RWPE2 (cell line): ENCODE data around the gene RNF103.

Source experiments
- ATAC-seq: fragments of 200-7000 bp; cut with Tn5 transposase; 3 replicates; pipeline ENCODE4 v1.9.1; 2021; ENCODE audit warnings: low read depth
- DNase-seq: peaks from one replicate; pipeline ENCODE4 v3.0.0-alpha.2; 2020; ENCODE audit warnings: low spot score
- H3K27ac ChIP-seq: fragments of 450-650 bp; 2 replicates; pipeline ENCODE4 v1.5.1; 2017; ENCODE audit warnings: mild to moderate bottlenecking; ENCODE audit not compliant: poor library complexity, severe bottlenecking
- H3K27me3 ChIP-seq: fragments of 250-450 bp; sonication (Bioruptor Pico); 2 replicates; pipeline ENCODE4 v1.5.1; 2021; ENCODE audit warnings: mild to moderate bottlenecking, moderate library complexity; ENCODE audit not compliant: insufficient read depth, poor library complexity, severe bottlenecking
- H3K36me3 ChIP-seq: fragments of 250-450 bp; sonication (Bioruptor Pico); 2 replicates; pipeline ENCODE4 v1.5.1; 2020; ENCODE audit warnings: low read depth, mild to moderate bottlenecking, moderate library complexity
- H3K4me1 ChIP-seq: fragments of 250-450 bp; sonication (Bioruptor Pico); 2 replicates; pipeline ENCODE4 v1.5.1; 2021; ENCODE audit warnings: mild to moderate bottlenecking, moderate library complexity; ENCODE audit not compliant: insufficient read depth, poor library complexity, severe bottlenecking
- H3K4me3 ChIP-seq: fragments of 250-450 bp; sonication (Bioruptor Pico); 2 replicates; pipeline ENCODE4 v1.5.1; 2021; ENCODE audit warnings: mild to moderate bottlenecking, moderate library complexity; ENCODE audit not compliant: severe bottlenecking
- H3K9me3 ChIP-seq: fragments of 250-450 bp; sonication (Bioruptor Pico); 2 replicates; pipeline ENCODE4 v1.5.1; 2021; ENCODE audit warnings: mild to moderate bottlenecking, moderate library complexity; ENCODE audit not compliant: severe bottlenecking
- TF ChIP-seq, protein P1 (sequence below): fragments of 450-650 bp; IDR thresholded peaks from one replicate; pipeline ENCODE4 v1.5.1; 2017; ENCODE audit warnings: mild to moderate bottlenecking, moderate library complexity; ENCODE audit not compliant: poor library complexity, severe bottlenecking

RNF103 gene

DNA sequence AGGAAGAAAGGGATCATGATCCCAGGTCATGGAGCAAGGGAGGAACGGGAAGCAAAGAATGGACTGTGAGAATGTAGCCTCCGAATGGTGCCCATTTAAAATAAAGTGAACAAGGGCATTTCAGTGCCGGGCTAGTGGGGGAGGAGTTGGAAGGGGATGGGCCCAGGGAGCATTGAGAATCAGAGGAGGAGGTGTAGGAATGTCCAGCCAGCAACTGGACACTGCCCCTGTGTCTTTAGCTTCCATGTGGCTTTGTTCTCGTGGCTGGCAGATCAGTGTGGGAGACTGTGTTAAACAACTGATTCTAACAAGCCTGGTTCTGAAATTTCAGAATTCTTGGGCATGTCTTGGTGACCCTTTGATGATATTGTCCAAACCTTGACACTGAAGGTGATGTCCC, 1.4 kb upstream of the RNF103 start:
- H3K9me3 ChIP-seq = no peaks in the 10 kb centered on the region
- no peak overlapping the region for H3K4me3 ChIP-seq
- no peak overlapping the region for H3K27ac ChIP-seq
- DNase-seq (no peak), ATAC-seq (no peak)
- H3K36me3 ChIP-seq = peaks cover under 1% of the 10 kb centered on the region; the same call in 1 of the 2 replicates
- H3K4me1 ChIP-seq = peaks cover 5% of the 10 kb centered on the region
- TF ChIP-seq, protein P1, sequence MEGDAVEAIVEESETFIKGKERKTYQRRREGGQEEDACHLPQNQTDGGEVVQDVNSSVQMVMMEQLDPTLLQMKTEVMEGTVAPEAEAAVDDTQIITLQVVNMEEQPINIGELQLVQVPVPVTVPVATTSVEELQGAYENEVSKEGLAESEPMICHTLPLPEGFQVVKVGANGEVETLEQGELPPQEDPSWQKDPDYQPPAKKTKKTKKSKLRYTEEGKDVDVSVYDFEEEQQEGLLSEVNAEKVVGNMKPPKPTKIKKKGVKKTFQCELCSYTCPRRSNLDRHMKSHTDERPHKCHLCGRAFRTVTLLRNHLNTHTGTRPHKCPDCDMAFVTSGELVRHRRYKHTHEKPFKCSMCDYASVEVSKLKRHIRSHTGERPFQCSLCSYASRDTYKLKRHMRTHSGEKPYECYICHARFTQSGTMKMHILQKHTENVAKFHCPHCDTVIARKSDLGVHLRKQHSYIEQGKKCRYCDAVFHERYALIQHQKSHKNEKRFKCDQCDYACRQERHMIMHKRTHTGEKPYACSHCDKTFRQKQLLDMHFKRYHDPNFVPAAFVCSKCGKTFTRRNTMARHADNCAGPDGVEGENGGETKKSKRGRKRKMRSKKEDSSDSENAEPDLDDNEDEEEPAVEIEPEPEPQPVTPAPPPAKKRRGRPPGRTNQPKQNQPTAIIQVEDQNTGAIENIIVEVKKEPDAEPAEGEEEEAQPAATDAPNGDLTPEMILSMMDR = no peak
- no peaks in the 10 kb centered on the region for H3K27me3 ChIP-seq

DNA sequence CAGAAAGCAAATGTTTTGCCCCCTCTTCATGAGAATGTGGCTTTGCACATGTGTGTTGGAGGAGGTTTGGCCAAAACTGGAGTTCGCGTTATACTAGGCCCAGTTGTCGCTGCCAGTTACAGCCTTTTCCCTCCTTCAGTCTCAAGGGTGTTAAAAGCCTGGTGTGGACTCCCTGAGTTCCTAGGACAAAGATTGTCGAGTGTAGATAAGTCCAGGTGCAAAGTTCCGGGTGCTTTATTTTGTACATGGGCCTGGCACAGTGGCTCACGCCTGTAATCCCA, 542 bp upstream of the RNF103 start:
- DNase-seq (no peak), ATAC-seq (no peak)
- TF ChIP-seq, protein P1 = no peak
- H3K27ac ChIP-seq = peak overlapping the region; percentile 82
- peaks cover 10% of the 10 kb centered on the region for H3K36me3 ChIP-seq
- H3K9me3 ChIP-seq = no peaks in the 10 kb centered on the region
- no peaks in the 10 kb centered on the region for H3K27me3 ChIP-seq
- H3K4me1 ChIP-seq = peaks cover 5% of the 10 kb centered on the region
- H3K4me3 ChIP-seq = peak overlapping the region; percentile 67

DNA sequence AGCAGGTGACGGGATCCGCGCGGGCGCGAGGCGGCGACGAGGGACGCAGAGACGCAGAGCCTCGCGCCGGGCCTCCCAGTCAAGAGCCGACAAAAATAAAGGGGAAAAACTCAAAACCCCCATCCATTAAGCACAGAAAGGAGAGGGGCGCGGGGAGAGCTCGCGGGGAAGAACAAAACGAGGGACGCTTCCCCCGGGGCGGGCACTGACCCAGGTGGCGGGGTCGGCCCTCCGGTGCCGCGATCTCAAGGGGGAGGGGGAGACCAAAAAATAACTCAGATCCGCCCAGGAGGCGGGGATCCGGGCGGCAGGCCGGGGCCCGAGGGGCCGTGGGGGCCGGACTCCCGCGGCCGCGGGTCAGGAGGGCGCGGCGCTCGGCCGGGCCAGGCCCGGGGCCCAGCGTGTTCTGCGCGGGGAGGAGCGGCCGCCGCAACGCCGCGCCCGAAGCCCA, 597 bp downstream of the RNF103 start:
- Histone ChIP-seq H3K27ac (peak overlapping the region; percentile 82), H3K27me3 (no peaks in the 10 kb centered on the region), H3K4me3 (peak overlapping the region; percentile 67), H3K9me3 (no peaks in the 10 kb centered on the region), H3K36me3 (peaks cover 21% of the 10 kb centered on the region), H3K4me1 (peaks cover 5% of the 10 kb centered on the region)
- DNase-seq (no peak), ATAC-seq (peak; percentile 6; the same call in 2 of the 3 replicates)
- TF ChIP-seq, protein P1 = no peak

DNA sequence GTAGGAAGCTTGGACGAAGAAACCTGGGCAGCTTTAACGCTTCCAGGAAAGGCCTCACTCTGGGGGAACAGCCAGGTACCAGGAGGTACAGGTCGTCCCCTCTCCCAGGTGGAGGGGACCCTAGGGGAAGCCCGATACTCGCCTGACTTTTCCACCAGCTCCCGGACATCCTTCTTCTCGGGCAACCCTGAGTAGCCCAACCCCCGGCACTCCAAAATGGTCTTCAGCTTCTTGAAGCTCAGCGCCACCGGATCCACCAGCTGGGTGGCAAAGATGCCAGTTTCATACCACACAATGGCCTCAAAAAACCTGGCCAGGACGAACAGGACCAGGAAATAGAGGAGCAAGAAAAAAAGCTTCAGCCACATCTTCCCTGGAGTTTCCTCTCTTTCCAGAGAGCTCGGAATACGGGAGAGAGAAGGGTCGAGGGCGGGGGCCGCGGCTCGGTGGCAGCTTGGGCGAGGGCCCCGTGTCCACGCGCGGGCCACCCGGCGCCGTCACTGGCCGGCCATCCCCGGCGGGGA, 1.1 kb downstream of the RNF103 start:
- Histone ChIP-seq H3K27ac (peak overlapping the region; percentile 82), H3K27me3 (no peaks in the 10 kb centered on the region), H3K36me3 (peaks cover 22% of the 10 kb centered on the region), H3K4me1 (peaks cover 5% of the 10 kb centered on the region), H3K4me3 (peak overlapping the region; percentile 67), H3K9me3 (no peaks in the 10 kb centered on the region)
- DNase-seq (no peak), ATAC-seq (peak; percentile 20)
- TF ChIP-seq, protein P1 = no peak

DNA sequence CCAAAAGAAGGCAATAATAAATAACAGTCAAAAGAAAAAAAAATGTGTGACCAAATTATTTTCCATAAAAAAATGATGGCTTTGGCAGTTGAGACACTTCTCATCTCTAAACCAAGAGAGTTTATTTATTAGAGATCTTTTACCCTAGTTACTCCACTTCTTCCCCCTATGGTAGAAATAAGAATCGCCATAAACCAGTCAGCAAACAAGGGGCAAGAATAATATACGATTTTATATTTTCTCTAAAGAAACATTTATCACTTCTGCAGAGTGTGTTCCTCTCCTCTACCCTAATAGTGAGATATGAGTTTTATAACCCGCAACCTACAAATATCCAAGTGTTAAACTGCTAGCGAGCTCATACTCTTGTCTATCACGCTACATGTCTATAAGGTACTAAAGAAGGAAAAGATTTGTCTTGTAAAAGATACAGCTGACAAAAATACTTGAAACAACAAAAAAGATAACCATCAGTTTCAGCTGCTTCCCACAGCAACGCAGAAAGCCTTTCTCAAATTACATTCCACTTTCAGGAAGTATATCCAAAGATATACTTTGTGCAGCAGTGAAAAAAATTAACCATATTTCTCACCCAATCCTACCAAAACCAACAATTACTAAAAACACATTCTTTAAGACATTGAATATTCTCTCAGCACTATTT, 2.3 kb downstream of the RNF103 start:
- ATAC-seq (no peak), DNase-seq (no peak)
- no peaks in the 10 kb centered on the region for H3K9me3 ChIP-seq
- H3K36me3 ChIP-seq = peaks cover 31% of the 10 kb centered on the region
- TF ChIP-seq, protein P1 = no peak
- H3K27ac ChIP-seq = peak overlapping the region; percentile 82
- peak overlapping the region; percentile 67 for H3K4me3 ChIP-seq
- peaks cover 5% of the 10 kb centered on the region for H3K4me1 ChIP-seq
- no peaks in the 10 kb centered on the region for H3K27me3 ChIP-seq
